CD4-positive, alpha-beta T cell treated with Interleukin-17A for 1 hour (primary cell): ENCODE results near the gene PYGB.

Source experiments
- DNase-seq: peaks from one replicate; pipeline ENCODE4 v3.0.0-alpha.2; 2020

Gene PYGB

DNA sequence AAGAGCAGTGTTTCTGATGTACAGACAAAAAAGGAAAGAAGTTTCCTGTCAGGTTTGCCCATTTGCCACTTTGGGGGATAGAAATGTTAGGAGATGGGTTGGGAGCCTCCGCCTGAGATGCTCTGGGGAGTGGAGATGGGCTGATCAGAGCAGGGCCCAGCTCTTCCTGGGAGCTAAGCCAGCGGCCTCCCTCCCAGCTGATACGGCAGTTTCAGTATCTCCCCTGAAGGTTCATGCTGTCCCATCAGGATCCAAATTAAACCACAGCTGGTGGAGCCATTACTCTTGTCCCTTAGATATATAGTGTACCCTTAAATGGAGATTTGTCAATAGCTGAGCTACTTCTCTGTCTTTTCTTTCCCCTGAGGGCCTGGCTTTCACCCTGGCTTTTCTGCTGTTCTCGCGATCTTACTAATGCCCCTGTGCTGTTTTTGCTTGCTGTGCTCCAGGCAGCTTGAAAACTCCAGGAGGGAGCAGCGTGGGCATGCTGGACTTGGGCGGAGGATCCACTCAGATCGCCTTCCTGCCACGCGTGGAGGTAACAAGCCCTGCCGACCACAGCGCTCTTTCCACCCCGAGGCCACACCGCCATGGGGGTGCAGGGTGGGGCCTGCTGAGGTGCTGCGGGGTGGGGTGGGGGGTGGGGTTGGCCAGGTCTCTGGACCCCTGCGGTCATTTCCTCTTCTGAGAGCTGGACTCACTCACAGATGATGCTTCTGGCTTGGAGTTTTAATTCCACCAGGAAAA, 31.5 kb upstream of the PYGB start:
- DNase-seq, result no peak

DNA sequence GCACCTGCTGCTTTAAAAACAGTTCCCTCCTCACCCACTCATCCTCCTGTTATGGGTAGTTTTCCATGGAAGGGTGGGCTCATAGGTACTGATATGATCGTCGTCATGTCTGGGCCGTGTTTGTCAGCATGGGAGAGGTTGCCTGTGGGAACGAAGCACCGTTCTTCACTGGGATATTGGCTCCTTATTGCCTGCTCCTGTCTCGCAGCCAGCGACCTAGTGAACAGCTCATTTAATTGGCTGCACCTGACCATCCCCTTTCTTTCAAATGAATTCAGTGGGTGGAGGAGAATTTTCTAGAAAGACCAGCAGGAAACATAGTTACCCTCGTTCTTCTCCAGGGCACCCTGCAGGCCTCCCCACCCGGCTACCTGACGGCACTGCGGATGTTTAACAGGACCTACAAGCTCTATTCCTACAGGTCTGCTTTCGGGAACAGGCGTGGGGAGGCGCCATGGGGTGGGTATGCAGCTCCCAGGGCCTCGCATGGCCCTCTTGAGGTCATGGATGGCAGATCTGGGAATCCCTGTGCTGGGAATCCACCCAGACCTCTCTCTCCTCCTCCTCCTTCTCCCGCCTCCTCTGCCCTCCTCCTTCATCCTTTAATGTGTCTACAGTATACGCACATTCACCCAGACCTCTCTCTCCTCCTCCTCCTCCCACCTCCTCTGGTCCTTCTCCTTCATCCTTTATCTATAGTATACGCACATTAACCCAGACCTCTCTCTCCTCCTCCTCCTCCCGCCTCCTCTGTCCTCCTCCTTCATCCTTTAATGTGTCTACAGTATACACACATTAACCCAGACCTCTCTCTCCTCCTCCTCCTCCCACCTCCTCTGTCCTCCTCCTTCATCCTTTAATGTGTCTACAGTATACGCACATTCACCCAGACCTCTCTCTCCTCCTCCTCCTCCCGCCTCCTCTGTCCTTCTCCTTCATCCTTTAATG, 30.4 kb upstream of the PYGB start:
- no peak for DNase-seq

DNA sequence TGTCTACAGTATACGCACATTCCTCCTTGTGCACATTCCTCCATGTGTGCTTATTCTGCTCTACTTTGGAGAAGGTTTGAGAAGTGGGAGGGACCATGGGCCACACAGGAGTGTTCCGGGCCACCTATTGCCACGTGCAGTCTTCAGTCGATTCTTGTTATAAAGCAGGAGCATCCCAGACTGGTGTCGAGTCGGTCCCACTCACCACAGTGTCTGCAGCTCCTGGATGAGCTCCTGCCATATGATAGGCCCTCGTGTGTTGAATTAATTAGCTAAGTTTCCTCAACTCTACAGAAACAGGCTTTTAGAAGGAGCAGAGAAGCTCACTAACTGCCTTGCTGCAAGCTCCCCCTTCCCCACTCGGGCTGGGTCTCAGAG, 29.8 kb upstream of the PYGB start:
- DNase-seq, result no peak

GRCh38 chr20:25218492-25218891, 29.4 kb upstream of the PYGB start:
- no peak for DNase-seq

GRCh38 chr20:25219365-25219764, 28.5 kb upstream of the PYGB start:
- no peak for DNase-seq

- peak; percentile 5 for DNase-seq
Observed at GRCh38 chr20:25220021-25220730, 27.7 kb upstream of the PYGB start.

DNA sequence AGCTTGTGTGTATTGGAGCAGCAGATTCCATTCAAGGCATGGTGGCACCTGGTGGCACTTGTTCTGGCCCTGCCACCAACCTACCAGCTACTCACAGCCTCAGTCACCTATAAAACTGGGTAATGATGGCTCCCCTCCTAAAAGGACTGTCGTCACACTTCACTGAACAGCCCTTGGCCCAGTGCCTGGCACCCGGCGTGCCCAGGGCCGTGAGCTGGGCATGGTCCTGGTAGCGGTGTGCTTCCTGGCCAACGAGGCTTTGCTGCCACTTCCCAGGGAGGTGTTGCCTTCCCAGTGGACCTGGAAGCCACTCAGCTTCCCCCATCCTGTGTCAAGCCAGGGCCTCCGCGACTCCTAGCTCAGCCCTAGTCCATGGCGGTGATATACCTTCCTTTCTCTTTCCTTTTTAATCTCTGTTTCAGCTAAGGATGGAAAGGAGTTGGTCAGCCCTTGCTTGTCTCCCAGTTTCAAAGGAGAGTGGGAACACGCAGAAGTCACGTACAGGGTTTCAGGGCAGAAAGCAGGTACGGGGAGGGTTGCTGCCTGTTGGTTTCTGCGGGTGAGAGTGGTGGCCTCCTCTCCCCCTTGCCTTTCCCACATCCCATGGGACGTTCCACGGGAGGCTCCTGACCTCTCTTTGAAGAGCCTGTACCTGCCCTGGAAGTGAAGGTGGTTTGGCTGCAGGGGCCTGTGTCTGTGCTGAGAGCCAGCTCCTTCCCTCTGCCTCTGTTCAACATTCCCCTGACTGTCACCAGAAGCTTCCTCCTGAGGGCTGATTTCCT, 26.9 kb upstream of the PYGB start:
- DNase-seq, result no peak

GRCh38 chr20:25221592-25222460, 26.1 kb upstream of the PYGB start:
- no peak for DNase-seq

- no peak for DNase-seq
Observed at GRCh38 chr20:25222461-25223178, 25.3 kb upstream of the PYGB start.

DNA sequence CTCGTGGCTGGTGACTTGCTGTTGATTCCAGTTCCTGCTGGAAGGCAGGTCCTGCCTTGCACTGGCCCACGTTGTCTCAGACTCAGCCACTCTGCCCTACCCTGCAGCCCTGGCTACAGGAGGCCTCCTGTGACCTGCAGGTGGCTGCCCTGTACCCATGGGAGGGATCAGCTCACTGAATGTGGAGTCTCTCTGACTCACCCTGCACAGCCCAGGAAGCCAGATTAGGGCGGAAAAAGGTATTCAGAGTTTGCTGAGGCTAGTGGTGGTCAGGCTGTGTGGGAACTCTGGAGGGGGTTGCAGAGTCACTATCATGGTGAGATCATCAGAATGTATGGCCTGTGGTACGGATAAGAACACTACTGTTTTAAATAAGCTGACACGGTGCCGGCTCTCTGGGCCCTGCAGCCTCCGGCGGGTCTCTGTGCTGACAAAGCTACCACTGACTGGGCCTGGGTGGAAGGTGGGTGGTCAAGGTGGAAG, 24.7 kb upstream of the PYGB start:
- DNase-seq, result no peak

- no peak for DNase-seq
Observed at GRCh38 chr20:25223765-25224720, 23.8 kb upstream of the PYGB start.

- DNase-seq, result no peak
Observed at GRCh38 chr20:25224941-25225340, 22.9 kb upstream of the PYGB start.

GRCh38 chr20:25225642-25226432, 22.0 kb upstream of the PYGB start:
- no peak for DNase-seq

GRCh38 chr20:25226433-25227316, 21.2 kb upstream of the PYGB start:
- DNase-seq, result no peak

DNA sequence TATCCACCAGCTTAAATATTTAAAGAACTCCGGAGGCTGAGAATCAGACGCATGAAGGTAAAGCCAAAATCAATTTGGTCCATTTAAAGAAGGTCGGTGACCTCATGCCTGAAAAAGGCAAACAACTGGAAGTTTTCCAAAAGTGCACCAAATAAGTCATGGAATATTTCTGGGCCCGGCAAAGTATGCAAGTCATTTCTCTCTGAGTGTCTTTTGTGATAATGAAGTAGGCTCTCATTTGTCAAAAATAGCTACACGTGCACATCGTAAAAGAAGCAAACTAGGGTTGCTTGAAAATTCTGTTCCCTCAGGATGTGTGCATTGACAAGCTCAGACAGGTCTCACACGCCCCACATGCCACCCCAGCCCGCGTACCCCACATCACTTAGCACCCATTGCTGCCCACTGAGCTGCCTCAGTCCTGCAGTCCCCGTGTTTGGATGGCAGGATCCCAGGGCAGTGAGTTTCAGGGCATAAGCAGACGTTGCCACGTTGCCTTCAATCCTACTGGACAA, 20.5 kb upstream of the PYGB start:
- DNase-seq, result no peak

DNA sequence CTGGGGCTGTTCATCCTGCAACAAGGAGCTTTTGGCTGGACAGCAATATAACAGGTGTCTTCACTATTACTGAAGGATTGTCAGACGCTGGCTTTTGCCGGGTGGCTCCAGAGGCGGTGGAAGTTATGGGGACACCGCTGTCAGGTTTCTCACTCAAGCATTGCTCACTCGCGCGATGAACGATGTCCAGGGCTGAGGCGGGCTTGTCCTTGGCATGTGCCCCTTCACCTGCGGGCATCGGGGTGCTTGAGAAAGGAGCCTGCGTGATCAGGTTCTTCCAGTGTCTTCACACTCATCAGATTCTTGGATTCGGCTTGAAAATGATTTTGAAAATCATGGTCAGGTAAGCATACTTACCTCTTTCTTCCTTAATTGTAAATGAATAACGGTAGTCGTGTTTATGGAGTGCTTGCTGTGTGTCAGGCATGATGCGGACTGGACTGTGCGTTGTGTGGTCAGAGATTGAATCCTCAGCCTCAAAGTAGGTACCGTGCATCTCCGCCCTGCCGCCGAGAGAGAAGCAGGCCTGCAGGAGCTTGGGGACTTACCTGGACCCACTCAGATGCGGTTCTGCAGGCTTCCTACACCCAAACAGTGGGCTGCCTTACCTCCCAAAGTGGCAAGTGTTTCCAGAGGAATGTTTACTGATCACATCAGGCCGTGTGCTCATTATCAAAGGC, 18.3 kb upstream of the PYGB start:
- no peak for DNase-seq
